ENCODE results near the gene LASP1. TPM values are rescaled to one million over a fixed set of nuclear protein-coding genes. Genes with fewer than 3 reads are reported as not detected.

LASP1 gene
- polyA plus RNA-seq, 3 donors = 132 to 165 (median 143) TPM

DNA sequence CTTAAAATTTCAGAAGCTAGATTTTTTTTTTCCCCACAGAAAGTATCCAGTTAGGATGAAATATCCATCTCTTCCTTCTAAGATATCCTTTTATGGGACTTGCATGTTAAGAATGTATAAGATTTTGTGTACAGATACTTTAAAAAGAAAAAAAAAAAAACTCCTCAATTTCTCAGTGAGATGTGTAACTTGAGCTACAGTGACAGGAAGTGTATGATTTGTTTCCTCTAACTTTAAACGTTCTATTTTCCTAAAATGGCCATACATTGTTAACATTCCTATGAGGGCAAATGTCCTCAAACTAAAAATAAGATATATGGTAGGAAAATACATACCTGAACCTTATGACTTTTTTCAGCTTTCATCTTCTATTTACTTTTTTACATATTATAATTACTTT lies 88.5 kb downstream of the LASP1 start:
- DNase-seq (ENCODE audit: extremely low read depth in 1 of 11, low read depth in 9 of 11, low spot score in 4 of 11) = peak in 1 of 11 donors; percentile 9

DNA sequence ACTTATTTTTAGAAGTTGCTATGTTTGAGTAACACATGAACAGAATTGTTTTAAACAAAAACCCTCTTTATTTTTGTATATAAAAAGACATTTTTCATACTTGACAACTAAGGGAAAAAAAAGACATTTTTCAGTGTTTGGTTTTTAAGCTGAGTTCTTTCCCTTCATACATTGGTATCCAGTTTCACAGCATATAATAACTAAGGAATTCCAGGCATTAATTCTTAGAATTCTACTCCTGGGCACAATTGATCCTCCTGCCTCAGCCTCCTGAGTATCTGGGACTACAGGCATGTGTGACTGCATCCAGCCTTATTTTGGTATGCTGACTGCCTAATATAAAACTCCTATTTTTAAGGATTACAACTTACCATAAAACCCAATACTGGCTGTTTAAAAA lies 88.9 kb downstream of the LASP1 start:
- DNase-seq (ENCODE audit: extremely low read depth in 1 of 11, low read depth in 9 of 11, low spot score in 4 of 11) = no peak

DNA sequence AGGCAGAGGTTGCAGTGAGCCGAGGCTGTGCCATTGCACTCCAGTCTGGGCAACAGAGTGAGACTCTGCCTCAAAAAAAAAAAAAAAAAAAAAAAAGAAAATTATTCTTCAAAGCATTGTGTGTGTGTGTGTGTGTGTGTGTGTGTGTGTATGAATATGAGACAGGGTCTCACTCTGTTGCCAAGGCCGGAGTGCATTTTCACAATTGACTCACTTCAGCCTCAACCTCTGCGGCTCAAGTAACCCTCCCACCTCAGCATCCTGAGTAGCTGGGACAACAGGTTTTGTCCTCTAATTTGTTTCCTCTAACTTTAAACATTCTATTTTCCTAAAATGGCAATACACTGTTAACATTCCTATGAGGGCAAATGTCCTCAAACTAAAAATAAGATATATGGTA lies 89.7 kb downstream of the LASP1 start:
- DNase-seq (ENCODE audit: extremely low read depth in 1 of 11, low read depth in 9 of 11, low spot score in 4 of 11) = no peak

DNA sequence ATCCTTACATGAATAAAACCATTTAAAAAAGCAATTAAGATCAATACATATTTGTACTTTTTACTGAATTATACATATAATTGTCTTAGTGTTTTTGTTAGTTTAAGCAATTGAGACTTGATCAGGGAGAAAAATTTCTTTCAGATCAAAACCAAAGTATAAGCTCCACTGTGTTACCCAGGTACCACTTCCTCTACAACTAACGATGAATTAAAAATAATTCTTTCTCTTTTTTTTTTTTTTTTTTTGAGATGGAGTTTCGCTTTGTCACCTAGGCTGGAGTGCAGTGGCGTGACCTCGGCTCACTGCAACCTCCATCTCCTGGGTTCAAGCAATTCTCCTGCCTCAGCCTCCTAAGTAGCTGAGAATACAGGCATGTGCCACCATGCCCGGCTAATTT lies 90.5 kb downstream of the LASP1 start:
- DNase-seq (ENCODE audit: extremely low read depth in 1 of 11, low read depth in 9 of 11, low spot score in 4 of 11) = no peak

DNA sequence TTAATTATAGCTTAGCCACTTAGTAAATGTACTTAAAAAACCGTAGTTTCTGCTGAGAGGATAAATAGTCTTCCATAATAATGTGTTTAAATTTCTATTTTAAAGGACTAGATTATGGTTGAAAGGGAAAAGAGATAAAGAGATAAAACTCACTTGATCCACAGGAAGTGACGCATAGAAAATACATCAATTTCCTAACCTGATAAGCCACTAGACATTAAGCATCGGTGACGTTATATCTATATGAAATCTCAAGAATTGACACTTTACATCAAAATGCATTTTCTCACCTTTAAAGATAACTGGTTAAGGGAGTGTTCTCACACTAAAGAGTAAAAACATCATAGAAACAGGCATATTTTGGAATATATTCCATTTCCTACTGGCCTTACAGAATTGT lies 91.6 kb downstream of the LASP1 start:
- DNase-seq (ENCODE audit: extremely low read depth in 1 of 11, low read depth in 9 of 11, low spot score in 4 of 11) = no peak

DNA sequence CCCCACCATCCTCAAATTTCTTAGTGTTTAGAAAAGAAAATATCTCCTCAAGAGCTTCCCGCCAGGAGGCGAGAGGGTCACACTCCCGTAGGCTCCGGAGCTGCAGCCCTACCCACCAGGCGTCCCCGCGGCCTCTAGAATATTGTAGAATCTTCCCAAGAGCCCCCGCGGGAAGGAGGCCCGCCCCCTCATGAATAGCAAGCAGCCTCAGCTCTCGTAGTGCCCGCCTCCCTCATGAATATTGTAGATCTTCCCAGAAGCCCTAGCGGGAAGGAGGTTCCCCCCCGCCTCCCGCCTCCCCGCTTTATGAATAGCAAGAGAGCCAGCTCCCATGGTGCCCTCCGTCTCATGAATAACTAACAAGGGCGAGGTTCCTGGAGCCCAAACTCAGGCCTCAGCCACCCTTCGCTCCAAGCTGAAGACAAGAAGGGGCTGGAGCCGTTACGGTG lies 97.5 kb downstream of the LASP1 start, which contains the start of gene FBXO47:
Gene FBXO47, minus strand, starts transcription at position 114 of the 449 bp plus-strand sequence. CDS start 4,378 bp downstream, outside the sequence.
- peak; percentile 69 to 93 (median 83) for DNase-seq (ENCODE audit: extremely low read depth in 1 of 11, low read depth in 9 of 11, low spot score in 4 of 11)

DNA sequence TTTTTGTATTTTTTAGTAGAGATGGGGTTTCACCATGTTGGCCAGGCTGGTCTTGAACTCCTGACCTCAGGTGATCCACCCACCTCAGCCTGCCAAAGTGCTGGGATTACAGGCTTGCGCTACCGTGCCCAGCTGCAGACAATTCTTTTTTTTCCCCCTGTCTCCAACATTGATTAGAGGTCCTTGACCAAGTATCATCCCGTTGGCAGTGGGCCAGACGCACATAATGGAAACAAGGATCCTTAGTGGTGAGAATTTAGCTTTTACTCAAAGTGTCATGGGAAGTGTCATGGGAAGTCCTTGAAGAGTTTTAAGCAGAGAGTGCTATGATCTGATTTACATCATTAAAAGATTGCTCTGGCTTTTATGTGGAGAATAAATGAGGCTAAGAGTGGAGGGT lies 99.4 kb downstream of the LASP1 start:
- no peak for DNase-seq (ENCODE audit: extremely low read depth in 1 of 11, low read depth in 9 of 11, low spot score in 4 of 11)

DNA sequence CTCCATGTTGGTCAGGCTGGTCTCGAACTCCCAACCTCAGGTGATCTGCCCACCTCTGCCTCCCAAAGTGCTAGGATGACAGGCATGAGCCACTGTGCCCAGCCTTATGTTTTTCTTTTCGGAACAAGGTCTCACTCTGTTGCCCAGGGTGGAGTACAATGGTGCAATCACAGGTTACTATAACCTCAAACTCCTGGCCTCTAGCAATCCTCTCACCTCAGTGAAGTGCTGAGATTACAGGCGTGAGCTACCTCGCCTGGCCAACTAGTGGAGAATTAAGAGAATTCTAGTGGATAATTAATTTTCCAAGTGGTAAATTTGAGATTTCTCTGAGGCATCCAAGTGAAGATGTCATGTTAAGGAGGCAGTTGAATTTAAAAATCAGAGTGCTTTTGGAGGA lies 100.3 kb downstream of the LASP1 start:
- peak in 1 of 11 donors; percentile 20 for DNase-seq (ENCODE audit: extremely low read depth in 1 of 11, low read depth in 9 of 11, low spot score in 4 of 11)

DNA sequence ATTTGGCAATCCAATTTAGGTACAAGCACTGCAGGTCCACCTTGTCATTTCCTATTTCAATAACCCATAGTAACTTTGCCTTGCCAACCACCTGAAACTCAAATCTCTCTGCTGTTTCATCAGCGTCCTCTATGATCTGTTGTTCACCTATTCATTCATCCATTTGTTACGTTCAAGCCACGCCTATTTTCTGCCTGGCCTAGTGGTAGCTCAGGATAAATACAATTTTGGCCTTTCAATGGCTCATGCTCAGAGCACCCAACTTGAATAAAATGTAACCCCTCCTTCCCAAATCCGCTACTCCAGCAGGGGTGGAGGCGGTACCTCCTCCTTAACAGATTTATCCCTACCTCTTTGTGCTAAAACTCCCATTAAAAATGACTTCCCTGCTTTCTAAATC lies 100.9 kb downstream of the LASP1 start:
- no peak for DNase-seq (ENCODE audit: extremely low read depth in 1 of 11, low read depth in 9 of 11, low spot score in 4 of 11)

Other genes with a start within 250 kb of the LASP1 start
- gene EPOP, start 195.1 kb upstream of the LASP1 start, polyA plus RNA-seq (ENCODE audit: insufficient read length in 3 of 3) = 1 to 10 TPM; 1.8 to 1.9 (median 1.8) TPM
- gene MLLT6, start 164.8 kb upstream of the LASP1 start, polyA plus RNA-seq (ENCODE audit: insufficient read length in 3 of 3) = 100 to 1,000 TPM in 1 of 3 donors, 10 to 100 TPM in 2; 89.7 to 146 (median 93.1) TPM
- gene CISD3, start 139.7 kb upstream of the LASP1 start, polyA plus RNA-seq (ENCODE audit: insufficient read length in 3 of 3) = 10 to 100 TPM; 11.5 to 12.5 (median 11.9) TPM
- gene PCGF2, start 121.7 kb upstream of the LASP1 start, polyA plus RNA-seq (ENCODE audit: insufficient read length in 3 of 3) = 10 to 100 TPM; 59.7 to 93.8 (median 84.0) TPM
- 100 to 1,000 TPM; 105 to 120 (median 109) TPM for gene PSMB3, start 117.3 kb upstream of the LASP1 start, polyA plus RNA-seq (ENCODE audit: insufficient read length in 3 of 3)
- 10 to 100 TPM; 73.9 to 87.2 (median 80.9) TPM for gene PIP4K2B, start 70.5 kb upstream of the LASP1 start, polyA plus RNA-seq (ENCODE audit: insufficient read length in 3 of 3)
- 10 to 100 TPM; 22.1 to 30.2 (median 26.8) TPM for gene CWC25, start 44.7 kb upstream of the LASP1 start, polyA plus RNA-seq (ENCODE audit: insufficient read length in 3 of 3)
- 1,000 to 10,000 TPM; 2,289 to 2,767 (median 2,734) TPM for gene RPL23, start 16.3 kb upstream of the LASP1 start, polyA plus RNA-seq (ENCODE audit: insufficient read length in 3 of 3)
- under 1 TPM in 1 of 3 donors, not detected in 2; 0.07 TPM for gene FBXO47, start 97.3 kb downstream of the LASP1 start, polyA plus RNA-seq (ENCODE audit: insufficient read length in 3 of 3)

All from renal cortex interstitium (tissue), 11 donors.